CD4-positive, alpha-beta T cell treated with Interleukin-15 for 4 hours (primary cell): ENCODE data around the gene HSPG2.
"Not testable (repeated sequence)": the region's sequence is repeated elsewhere in the genome, so short reads cannot be mapped to it uniquely, and the experiment has no call there.

Experiments
- DNase-seq: peaks from one replicate; pipeline ENCODE4 v3.0.0-alpha.2; 2020; ENCODE audit warnings: low spot score

The HSPG2 gene

DNA sequence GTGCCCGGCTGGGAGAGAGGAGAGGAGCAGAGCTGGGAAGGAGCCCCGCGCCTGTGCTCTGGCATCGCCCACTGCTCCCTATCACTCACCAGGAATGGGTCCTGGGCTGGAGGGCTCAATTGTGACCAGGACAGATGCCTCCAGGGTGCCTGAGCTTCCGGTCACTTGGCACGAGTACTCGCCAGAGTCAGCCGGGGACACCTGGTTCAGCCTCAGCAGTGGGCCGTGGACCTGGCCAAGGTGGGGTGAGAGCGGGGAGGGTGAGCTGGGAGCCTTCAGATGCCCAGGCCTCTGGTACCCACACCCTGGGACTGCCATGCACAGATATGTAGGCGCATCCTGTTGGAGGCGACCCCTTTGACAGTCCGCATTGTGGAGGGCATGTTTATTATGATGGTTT is 93.9 kb downstream of the HSPG2 start:
- DNase-seq, result no peak

DNA sequence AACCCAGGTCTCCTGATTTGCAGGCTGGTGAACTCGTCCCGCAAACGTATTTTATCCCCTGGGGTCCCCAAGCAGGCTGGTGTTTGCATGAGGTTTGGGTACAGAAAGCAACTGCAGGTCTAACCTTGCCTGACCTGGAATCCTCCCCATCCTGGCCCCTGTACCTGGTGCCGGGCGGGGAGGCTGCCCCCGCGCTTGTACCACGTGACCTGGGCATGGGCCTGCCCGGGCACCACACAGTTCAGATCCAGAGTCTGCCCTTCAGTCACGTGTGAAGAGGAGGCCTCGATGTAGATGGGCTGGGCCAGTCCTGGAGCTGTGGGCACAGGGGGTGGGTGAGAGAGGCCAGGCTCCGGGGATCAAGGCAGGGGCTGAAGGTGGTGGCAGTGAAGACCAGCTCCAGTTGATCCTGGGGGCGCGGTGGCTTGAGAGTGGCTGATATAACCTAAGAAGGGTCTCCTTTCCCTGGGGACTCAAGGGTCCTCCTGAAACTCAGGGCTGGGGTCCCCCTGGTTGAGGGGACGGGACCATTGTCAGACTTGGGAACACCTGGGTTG is 94.4 kb downstream of the HSPG2 start:
- no peak for DNase-seq

DNA sequence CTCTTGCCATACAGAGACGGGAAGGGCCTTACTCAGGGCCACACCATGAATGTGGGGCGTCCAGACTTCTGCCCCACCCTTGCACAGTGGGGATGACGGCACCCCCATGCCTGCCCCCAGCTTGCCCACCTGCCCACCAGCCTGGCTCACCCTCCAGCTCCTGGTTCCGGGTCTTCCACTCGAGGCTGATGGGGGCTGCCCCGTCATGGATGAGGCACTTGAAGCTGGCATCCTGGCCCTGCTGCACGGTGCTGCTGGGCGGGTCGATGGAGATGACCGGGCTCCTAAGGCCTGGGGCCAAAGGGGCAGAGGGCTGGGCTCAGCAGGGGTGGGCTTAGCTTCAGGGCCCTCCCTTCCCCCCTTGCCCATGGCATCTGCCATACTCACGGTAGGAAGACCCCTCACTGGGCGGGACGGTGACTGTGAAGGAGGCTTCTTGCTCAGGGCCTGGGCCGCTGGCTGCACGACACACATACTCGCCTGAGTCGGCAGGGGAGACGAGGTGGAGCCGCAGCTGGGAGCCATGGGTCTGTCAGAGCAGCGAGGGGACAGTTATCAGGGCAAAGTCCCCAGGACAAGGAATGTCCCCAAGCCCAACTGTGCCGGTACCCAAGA is 95.2 kb downstream of the HSPG2 start:
- no peak for DNase-seq

DNA sequence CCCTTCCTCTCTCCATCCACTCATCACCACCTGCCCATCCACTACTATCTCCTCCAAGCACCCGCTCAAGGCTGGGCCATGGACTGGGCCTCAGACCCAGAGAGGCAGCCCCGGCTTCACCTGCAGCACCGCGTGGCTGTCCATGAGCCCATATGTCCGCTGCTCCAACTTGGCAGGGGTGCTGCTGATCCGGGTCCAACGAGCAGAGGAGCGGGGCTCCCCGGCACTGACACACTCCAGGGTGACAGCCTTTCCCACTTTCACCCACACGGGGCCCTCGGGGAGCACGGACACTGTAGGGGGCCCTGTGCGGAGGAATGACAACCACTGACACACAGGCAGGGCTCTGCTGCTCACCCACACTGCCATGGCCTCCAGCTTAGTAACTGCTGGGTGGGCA is 96.1 kb downstream of the HSPG2 start:
- no peak for DNase-seq

DNA sequence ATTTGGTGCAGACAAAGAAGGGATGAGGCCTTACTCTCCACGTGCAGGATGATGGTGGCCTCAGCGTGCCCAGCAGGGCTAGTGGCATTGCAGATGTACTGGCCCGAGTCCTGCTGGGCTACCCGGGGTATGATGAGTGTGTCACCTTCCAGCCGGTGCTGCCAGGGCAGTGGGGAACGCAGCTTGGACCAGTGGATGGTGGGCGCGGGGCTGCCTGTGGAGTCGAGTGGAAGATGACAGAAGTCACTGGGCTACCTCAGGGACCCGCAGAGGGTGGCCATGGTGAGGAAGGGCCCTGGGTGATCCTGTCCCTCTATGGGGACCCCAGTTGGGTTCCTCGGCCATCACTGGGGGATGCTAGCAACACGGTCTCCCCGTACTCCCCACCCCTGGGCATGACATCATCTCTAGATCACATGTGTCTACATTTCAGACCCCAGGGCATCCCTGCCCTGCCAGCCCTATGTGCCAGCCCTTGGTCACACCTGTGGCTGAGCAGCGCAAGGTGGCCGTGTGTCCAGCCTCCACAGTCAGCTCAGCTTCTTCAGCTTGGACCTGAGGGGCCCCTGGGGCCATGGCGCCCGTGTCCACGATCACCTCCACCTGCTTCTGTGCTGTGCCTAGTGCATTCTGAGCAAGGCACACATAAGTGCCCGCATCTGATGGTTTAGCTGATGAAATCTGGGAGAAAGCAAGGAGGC is 97.6 kb downstream of the HSPG2 start:
- DNase-seq, result no peak

DNA sequence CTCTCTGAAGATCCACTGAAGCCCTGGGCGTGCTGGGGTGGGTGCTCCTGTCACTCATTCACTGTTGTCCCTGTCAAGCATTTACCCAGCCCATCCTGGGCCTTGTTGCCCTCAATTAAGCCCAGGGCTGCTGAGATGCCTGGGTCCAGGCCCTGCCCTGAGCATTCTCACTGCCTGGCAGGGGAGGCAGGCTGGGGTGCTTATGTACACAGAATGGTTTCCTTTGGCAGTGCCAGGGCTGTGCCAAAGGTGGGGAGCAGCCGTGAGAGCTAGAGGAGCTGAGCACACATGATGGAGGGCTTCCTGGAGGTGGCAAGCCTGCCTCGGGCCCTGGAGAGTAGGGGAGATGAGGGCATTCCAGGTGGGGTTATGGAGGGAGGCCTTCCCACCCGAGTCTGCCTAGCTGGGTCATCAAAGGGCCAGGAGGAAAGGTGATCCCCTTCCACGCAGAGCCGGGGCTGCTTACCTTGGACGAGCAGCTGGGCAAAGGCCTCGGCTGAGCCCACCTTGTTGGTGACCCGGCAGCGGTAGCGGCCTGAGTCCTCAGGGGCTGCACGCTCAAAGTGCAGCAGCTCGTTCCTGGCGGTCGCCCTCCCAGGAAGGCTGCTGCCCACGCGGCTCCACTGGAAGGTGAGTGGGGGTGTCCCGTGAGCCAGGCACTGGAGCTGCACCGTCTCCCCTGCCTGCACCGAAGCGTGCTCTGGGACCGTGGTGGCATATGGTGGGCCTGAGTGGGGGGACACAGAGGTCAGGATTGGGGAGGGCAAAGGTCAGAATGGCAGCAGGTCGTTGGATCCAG is 98.6 kb downstream of the HSPG2 start:
- DNase-seq, result no peak

DNA sequence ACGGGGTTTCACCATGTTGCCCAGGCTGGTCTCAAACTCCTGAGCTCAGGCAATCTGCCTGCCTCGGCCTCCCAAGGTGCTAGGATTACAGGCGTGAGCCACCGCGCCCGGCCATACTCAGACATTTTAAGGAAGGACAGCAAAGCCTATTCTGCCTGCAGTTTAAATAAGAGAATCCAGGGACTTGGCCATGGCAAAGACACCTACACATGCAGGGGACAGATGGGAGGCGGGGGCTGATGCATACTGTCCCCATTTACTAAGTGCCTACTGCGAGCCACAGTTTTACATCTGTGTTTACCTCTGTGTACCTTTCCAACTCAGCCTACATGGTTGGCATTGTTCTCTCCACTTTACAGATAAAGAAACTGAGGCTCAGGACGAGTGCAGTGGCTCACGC is 99.6 kb downstream of the HSPG2 start:
- DNase-seq, result no peak

DNA sequence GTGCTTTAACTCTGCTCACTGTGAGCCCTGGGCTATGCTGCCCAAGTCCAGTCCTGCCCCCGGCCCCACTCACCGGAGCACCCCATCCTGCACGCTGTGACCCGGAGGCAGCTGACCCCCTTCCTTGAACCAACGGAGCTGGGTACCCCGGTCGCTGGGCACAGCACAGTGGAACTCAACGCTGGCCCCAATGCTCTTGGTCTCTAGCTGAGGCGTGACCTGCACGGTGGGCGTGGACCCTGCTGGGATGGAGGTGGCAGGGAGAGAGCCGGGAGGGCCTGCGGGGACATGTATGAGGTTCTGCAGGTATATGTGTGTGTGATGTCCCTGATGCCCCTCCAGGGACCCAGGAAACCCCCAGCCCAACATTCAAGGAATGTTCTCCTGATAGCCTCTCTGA is 100.4 kb downstream of the HSPG2 start:
- no peak for DNase-seq

DNA sequence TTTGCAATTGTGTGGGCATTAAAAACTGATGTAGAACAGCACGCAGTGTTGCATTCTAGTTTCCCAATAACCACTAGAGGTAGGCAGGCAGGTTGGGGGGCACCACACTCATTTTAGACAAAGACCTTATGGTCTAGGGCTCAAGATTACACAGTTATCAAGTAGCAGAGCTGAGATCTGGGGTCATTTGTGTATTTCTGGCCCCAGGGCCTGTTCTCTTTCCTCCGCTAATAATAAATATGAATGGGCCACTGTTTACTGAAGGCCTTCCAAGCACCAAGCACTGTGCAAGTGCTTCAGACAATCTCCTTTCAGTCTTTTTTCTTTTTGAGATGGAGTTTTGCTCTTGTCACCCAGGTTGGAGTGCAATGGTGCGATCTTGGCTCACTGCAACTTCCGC is 101.1 kb downstream of the HSPG2 start:
- DNase-seq, result no peak

DNA sequence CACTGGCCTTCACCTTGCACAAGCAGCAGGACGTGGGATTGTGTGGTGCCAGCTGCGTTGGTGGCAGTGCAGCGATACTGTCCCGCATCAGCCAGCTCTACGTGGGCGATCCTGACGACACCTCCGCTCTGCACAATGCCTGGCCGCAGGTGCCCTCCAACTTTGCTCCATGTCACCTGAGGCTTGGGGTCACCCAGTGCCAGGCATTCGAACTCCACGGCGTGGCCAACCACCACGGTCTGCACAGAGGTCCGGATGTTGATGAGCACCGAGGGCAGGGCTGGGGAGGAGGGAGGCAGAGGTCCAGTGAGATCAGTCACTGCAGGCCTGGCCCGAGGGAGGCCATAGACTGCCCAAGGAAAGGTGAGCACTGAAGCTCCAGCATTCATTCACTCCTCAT is 102.4 kb downstream of the HSPG2 start:
- no peak for DNase-seq

DNA sequence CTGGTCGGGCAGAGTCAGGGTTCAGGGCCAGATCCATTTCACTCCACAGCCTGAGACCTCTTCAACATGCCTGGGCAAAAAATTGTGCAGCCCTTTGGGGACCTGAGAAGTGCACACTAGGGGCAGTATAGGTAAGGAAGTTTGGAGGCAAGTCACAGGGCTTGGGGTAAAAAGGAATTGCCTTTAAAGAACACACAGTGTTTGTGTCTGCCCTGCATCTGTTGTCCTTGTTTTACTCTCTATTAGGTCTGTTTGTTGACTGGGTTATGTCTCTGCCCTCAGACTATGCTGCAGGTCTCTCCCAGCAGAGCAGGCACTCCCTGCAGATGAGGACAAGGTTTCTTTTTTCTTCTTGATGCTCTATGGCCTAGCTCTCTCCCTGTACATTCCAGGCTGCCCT is 103.0 kb downstream of the HSPG2 start:
- no peak for DNase-seq

DNA sequence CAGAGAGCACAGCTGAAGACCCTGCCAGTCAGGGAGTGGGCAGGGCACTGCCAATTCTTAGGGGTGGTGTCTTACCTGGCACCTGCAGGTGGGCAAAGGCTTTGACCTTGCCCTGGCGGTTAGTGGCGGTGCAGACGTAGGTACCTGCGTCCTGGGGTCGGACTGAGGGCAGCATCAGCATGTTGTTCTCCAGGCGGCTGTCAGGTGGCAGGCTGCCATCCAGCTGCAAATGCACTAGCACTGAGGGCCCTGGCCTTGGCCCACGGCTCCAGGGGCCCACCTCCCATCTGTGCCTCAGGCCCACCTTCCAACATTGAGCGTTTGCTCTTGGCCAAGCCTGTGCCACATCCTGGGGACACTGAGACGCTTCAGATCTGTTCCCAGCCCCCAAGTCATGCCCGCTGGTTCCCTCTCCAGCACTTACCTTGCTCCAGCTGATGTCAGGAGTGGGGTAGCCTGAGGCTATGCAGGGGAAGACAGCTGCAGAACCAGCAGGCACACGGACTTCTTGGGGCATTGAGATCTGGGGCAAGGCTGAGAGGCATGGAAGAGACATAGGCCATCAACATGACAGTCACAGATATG is 103.6 kb downstream of the HSPG2 start:
- DNase-seq, result no peak

DNA sequence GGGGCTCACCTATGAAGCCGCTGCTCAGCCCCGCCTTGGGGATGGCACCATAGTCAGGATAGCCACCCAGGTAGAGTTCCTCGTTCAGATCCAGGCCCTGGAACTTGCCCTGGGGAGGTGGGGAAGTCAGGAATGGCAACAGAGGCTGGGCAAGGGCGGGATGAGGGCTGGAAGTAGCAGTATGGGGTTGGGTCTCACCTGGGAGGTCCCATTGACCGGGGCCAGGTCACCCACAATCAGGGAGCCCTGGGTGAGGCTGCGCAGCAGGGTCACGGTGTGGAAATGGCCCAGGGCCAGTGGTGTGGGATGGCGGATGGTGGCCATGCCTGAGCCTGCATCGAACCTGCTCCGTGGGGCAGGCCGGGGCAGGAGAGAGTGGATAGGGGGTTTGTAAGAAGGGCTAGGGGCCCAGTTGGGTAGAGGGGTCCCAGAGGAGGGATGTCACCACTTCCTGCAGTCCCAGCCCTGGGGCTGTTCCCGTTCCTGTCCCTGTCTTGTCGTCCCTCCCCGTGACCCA is 105.6 kb downstream of the HSPG2 start:
- DNase-seq, result no peak

DNA sequence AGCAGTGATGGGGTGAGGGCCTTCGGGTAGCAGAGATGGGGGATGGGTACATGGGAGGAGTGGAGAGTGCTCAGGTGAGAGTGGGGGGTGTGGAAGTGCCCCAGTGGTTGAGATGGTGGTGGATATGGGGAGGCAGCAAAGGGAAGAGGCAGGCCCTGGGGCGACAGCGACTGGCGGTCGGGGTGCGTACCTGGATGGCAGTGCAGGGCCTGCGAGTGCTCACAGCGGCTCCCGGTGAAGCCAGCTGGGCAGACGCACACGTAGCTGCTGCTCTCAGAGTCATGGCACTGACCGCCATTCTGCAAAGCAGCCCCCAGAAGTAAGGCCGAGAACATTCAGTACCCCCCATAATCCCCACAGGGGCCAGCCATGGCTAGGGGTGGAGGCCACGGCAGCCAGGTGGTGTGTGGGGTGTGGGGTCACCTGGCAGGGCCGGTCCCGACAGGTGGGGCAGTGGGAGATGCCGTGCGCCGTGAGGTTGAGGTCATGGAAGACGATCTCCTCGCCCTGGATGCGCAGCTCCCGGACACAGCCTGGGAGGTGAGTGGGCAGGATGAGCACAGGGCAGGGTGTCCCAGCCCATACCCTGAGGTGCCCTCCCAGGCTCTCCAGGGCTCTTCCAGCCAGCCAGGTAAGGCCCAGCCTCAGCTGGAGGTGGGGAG is 106.2 kb downstream of the HSPG2 start:
- no peak for DNase-seq

DNA sequence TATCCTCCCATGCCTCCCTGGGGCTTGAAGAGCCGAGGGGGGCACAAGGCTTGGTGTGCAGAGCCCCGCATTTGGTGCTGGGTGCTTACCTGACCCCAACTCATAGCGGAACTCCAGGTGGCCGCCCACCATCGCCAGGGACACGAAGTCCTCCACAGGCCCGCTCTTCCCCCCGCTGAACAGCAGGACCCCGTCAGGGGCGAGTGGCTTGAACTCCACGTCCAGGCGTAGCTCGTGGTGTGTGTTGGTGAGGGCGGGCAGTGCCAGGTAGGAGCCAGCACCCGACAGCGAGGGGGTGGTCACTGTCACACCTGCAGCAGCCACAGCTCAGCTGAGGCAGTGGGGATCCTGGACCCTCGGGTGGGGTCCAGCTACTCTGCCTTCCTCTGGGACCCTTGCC is 107.8 kb downstream of the HSPG2 start:
- no peak for DNase-seq

DNA sequence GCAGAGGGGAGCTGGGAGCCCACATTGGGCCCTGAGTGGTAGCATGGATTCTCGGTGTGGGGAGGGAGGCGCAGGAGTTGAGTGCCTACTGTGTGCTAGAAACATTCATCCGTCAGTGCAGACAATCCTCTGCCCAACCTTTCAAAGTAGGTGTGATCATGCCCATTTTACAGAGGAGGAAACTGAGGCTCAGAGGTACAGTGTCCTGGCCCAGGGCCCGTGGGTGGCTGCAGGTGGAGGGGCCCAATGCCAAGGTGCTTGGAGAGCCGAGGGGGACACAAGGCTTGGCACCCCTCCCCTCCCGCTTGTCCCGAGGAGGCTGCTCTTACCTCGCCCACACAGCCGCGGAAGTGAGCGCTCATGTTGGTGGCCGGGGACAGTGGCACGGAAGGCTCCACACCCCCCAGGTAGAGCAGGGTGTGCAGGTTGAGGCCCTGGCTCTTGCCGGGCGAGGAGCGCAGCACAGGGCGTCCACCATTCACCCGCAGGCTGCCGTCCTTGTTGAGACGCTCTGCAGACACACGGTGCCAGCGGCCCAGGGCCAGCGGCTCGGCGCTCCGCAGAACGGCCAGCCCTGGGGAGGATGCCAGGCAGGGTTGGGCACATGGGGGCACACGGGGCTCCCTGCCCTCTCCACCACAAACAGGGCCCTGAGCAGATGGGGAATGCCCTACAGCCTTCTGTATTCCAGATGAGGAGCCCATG is 108.5 kb downstream of the HSPG2 start:
- no peak for DNase-seq

DNA sequence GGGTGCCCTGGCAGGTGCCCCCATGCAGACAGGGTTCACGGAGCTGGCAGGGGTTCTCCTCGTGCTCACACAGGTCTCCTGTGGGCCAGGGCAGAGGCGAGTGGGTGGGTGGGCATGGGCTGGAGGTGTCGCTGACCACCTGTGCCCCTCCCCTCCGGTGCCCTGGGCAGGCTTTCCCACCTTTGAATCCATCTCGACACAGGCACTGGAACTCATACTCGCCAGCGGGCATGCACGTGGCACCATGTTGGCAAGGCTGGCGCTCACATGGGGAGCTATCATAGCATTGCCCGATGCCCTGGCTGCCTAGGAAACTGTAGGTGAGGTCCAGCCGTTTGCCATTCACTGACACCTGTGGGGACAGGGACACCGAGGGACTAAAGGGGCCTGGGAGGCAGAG is 109.0 kb downstream of the HSPG2 start:
- DNase-seq, result no peak

DNA sequence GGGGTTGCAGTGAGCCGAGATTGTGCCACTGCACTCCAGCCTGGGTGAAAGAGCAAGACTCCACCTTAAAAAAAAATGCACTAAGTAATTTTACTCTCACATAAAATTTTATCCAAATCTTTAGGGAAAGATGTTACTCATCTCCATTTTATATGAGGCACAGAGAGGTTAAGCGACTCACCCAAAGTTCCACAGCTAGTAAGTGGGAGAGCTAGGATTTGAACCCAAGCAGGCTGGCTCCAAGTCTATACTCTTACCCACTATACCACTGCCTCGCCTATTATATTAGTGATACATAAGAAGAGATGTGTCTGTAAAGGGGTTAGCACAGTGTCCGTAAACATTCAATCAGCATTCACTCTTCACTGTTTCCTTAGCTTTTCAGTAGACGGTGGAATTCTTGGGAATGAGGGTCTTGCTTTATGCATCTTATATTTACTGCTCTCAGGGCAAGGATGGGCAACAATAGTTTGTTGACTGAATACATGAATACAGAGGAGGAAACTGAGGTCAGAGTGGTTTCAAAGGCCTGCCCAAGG is 109.9 kb downstream of the HSPG2 start:
- DNase-seq, result no peak

DNA sequence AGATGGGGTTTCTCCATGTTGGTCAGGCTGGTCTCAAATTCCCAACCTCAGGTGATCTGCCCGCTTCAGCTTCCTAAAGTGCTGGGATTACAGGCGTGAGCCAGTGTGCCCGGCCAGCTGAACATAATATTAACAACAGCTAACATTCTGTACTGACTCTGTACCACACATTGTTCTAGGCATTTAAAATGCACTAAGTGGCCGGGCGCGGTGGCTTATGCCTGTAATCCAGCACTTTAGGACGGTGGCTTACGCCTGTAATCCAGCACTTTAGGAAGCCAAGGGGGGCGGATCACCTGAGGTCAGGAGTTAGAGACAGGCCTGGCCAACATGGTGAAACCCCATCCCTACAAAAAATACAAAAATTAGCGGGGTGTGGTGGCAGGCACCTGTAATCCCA is 110.4 kb downstream of the HSPG2 start:
- not testable (repeated sequence) for DNase-seq

DNA sequence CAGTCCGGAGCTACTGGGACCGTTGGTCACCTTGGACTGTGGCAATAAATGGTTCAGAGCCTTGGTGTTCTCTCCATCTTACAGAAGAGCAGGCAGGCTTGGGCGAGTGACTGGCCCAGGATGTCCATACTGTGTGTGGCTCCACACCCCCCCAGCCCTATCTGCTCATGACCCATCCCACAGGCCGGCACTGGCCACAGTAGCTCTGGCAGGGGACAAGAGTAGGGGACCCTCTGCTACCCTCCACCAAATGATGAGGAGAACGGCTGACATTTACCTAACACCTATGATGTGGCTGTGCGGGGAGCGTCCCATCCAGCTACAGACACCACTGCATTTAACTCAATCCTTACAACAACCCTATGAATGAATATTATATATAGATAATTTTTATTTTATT is 111.7 kb downstream of the HSPG2 start:
- no peak for DNase-seq

DNA sequence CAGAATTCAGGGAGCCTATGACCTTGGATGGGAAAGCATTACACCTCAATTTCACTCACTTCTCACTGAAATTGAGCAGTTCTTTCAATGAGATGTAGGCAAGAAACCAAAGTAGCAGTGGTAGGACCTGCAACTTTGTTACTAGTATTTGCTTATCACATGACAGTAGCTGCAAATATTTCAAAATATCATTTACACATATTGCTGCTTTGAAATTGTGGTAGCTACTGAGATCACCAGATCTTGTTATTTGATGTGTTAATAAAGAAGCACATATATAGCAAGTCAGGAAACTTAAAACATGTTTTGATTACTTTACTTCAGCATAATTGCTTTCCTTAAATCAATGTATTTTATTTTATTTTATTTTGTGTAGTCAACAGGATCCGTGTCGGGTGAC is 112.2 kb downstream of the HSPG2 start:
- no peak for DNase-seq
